HG03025 (cell line): ENCODE results near the gene BCL2L12.

Experiments used
- ATAC-seq: cut with Tn5 transposase; IDR thresholded peaks from one replicate; pipeline ENCODE4 v1.9.1; 2021; ENCODE audit warnings: mild to moderate bottlenecking, moderate library complexity; ENCODE audit not compliant: unreplicated experiment, low FRiP score

The BCL2L12 gene

DNA sequence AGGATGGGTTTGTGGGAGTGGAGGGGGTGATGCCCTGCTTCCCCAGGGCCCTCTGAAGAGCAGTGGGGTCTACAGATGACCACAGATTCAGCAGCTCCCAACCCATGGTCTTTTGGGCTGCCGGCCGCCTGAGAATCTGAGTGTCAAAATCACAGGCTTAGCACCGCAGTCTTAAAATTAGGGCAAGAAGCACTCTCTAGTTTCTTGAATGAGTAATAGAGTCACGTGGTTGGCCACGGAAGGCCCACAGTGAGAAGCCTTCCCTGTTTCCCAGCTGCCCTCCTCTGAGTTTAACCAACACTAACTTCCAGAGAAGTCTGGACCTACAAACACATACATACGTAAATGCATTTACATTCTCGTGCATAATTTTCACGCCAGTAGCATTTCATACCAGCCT lies 16.5 kb downstream of the BCL2L12 start:
- no peak for ATAC-seq

DNA sequence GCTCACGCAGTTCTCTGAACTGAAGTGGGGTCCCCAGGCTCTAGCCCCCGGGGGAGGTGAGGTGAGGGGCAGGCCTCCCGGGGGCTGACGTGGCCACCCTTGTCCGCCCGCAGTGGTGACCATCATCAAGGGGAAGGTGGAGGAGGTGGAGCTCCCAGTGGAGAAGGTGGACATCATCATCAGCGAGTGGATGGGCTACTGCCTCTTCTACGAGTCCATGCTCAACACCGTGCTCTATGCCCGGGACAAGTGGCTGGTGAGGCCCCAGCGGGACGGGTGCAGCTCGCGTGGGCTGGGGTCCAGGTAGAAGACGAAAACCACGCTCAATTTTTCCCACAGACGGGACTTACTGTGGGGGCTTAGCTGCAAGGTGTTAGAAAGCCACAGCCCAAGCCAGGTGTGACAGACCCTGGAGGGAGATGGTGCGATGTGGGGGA lies 18.1 kb downstream of the BCL2L12 start:
- ATAC-seq: no peak

DNA sequence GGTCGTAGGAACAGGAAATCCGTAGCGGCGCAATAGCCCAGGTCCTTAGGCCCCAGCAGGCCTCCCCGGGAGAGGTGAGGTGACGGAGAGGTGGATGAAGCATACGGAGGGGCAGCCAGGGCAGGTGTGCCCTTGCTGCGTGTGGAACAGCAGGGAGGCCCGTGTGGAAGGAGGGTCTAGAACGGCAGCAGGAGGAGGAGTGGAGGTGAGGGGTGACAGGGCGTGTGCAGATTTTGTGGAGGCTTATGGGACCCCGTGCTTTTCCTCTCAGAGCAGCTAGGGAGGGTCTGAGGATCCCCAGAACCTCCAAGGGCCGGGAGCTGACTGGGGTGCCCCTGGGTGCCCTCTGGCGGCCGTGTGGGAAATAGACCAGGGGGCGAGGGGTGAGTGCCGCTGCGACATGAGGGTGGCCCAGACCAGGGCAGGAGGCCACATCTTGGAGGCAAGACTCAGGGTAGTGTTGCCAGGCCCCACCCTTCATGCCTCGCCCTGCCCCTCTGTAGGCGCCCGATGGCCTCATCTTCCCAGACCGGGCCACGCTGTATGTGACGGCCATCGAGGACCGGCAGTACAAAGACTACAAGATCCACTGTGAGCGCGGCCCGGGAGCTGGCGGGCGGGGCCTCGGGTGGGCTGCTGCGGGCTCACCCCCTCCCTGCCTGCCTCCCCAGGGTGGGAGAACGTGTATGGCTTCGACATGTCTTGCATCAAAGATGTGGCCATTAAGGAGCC lies 18.7 kb downstream of the BCL2L12 start:
- no peak for ATAC-seq

DNA sequence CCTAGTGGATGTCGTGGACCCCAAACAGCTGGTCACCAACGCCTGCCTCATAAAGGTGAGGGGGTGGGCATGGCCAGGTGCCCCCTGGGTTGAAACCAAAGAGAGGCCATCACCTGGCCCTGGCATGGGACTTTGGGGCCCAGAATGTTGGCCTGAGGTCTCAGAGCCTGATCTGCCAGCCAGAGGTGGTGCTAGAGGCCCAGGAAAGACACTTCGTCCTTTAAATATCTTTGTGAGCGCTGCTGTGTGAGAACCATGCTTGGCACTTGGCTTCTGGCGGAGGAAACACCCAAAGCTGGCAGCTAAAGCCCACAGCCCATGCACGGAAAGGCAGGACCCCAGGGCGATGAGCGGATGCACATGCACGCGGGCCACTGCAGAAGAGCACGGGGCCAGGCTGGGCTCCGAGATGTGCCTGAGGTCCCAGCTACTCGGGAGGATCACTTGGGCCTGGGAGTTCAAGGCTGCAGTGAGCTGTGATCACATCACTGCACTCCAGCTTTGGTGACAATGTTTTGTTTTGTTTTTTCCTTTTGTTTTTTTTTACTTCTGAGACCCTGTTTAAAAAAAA lies 19.3 kb downstream of the BCL2L12 start:
- no peak for ATAC-seq

DNA sequence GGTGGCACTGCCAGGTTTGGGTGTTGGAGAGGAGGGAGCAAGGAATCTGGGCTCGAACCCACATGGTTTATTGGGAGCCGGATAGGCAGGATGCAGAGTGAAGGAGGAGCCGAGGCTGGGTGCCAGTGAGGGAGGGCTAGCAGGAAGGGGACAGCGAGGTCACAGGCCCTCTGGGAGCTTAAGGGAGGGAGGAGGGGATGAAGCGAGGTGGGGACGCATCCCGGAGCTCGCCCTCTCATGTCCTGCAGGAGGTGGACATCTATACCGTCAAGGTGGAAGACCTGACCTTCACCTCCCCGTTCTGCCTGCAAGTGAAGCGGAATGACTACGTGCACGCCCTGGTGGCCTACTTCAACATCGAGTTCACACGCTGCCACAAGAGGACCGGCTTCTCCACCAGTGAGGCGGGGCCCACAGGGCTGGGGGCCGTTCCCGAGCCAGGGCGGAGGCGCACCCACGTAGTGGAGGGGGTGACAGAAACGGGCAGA lies 20.2 kb downstream of the BCL2L12 start:
- no peak for ATAC-seq

DNA sequence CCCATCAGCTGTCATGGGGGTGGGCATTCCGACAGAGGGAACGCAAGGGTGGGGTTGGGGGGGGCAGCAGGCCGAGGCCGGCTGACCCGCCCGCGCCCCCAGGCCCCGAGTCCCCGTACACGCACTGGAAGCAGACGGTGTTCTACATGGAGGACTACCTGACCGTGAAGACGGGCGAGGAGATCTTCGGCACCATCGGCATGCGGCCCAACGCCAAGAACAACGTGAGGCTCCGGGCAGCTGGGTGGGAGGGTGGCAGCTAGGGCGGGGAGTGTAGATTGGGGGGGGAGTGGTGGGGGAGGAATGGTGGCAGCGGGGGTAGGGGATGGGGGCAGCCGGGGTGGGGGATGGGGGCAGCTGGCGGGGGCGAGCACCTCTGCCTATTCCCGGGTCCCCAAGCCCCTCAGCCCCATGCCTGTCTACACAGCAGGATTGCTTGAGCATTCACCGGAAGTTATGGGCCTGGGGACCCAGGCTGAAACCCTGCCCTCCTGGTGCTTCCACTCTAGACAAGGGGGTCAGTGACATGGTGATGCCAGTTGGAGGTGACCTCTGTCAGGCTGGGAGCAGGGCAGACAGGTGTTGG lies 20.9 kb downstream of the BCL2L12 start:
- ATAC-seq: no peak

DNA sequence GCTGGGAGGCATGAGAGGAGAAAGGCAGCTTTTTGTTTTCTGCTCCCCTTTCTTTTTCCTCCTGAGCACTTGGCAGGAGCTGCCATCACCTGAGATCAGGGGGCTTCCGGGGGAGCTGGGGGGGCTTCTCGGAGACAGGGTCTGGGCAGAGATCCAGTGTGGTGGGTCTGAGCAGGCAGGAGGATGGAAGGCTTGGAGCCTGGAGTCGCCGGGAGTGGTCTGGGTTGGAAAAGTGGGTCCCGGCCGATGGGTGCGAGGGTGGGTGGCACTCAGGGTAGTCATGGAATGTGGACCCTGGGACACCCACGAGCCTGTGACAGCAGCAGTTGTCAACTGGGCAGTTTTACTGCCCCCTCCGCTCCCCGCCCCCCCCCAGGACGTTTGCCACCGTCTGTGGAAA lies 21.4 kb downstream of the BCL2L12 start:
- ATAC-seq: no peak

DNA sequence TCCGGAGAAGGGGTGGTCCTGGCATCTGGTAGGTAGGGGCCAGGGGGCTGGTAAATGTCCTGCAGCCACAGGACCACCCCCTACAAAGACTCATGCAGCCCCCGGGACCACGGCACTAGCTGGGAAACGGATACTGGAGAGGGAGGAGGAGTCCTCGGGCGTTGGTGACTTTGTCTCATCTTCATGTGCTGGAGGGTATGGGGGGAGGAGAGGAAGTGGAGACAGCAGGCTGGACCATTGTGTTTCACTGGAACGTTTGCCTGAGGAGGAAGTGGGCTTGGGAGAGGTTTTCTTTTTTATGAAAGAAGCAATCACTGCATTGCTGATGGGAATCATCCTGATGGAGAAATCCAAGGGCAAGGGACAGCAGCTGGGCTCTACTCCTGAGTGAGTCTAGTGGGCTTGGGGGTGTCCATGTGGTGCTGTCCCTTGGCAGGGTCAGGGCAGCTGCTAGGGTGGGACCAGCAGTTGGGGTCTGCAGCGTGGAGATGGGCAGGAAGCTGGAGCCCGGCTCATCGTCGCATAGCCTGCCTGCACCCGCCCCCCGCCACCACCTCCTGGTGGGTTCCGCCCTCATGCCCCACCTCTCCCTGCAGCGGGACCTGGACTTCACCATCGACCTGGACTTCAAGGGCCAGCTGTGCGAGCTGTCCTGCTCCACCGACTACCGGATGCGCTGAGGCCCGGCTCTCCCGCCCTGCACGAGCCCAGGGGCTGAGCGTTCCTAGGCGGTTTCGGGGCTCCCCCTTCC lies 22.0 kb downstream of the BCL2L12 start:
- no peak for ATAC-seq

DNA sequence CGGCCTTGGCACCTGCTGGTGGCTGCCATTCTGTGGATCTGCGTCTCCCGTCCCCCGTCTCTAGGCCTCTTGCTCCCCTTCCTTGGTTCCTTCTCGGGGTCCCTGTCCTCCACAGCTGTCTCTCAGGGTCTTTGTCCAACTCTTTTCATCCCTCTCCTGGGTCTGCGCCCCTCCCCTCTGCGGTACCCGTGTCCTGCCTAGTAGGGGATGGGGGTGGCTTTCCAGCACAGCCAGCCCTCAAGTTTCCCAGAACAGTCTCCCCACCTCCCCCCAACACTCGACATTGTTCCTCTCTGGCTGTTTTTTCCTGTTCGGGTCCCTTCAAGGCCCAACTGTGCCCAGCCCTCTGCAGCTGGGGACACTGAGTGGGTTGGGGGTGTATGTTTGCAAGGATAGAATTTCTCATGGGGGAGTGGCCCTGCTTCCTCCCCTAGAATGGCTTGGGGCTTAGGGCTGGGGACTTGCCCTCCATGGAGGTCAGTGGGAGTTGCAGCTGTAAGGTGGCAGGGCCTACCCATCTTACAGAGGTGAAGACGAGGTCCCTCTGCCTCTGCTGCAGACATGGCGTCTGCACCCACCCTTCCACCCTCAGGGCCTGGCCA lies 22.9 kb downstream of the BCL2L12 start:
- no peak for ATAC-seq

DNA sequence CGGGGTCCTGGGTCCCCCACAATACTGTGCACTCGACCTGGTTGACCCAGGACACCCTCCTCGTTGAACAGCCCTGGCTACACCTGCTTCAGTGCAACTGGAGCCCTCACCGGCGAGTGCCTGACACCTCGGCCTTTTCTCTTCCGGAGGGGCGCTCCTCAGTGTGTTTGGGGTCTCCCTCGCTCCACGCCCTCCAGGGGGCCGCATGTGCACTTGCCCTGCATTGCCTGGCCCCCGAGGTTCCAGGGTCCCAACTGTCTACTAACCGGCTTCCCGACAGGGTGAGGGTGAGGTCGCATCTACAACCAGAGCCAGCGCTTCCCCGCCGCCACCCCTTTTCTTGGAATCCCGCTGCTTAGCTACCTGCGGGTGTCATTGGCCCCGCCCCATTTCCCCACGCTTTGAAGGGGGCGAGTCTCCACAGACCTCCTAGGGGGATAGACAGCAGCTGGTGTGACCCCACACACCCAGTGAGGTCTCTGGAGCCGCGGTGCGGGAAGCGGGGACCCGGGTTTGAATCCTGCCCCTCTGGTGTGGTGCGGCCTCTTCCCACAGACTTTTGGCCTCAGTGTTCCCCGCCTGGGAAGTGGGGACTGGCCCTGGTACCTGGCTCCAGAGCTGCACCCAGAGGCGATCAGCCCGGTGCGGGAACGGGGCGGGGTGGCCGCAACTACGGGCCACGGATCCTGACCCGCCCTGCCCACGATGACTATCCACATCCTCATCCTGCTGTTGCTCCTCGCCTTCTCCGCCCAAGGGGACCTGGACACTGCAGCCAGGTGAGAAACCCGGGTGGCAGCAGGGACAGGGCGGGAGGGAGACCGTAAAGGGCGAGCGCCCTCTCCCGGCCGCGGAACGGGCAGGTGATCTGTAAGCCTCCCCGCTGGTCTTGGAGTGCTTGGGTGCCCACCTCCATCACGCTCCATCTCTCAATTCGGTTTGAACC lies 23.7 kb downstream of the BCL2L12 start, which contains the start of gene ADM5:
Gene ADM5 (plus strand): TSS at position 462 of the 946 bp plus-strand sequence. CDS start 244 bp downstream, at position 706.
- no peak for ATAC-seq

DNA sequence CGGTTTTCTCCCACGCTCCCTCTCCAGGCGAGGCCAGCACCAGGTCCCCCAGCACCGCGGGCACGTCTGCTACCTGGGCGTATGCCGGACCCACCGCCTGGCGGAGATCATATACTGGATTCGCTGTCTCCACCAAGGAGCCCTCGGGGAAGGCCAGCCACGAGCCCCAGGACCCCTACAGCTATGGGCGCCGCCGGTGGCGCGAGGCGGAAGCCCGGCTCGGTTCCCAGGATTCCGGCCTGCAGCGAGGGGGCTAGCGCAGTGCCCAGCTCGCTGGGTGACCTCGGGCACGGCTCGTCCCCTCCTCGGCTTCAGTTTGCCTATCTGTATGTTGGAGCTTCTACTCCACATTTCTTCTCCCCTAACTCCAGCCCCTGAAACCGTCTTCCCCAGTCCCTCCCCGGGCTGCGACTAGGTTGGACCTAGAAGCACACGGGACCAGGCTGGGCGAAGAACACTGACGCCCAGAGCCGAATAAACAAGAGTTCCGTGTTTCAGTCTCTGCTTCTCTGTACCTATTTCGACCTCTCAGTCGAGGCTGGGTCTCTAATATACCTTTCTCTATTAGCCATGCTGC lies 24.4 kb downstream of the BCL2L12 start:
- no peak for ATAC-seq

DNA sequence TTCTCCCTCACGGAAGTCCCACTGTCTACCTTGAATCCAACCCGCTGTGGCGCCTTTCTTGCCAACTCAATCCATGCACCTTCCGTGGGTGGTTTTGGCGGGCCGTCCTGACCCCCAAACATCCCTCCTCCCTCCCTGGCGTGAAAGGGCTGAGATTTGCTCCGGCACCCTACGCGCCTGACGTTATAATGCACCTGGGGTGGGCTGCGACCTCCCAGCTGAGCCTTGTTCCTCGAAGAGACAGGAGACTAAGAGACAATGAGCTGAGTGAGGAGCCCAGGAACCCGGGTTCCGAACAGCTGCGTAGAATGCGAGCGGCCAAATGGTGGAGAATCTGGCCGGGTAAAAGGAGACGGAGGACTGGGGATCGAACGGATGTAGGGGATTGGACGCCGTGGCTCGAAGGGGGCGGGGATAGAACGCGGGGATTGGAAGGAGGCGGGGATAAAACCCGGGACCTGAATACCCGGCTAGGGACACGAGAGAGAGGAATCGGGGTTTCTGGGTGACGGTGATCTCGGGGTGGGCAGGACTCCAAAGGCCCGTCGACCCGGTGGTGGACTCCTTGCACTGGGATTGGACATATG lies 25.0 kb downstream of the BCL2L12 start, which contains the start of gene CPT1C:
Gene CPT1C (plus strand): TSS at position 461 of the 587 bp plus-strand sequence. CDS start 1,137 bp downstream, outside the sequence.
- no peak for ATAC-seq

DNA sequence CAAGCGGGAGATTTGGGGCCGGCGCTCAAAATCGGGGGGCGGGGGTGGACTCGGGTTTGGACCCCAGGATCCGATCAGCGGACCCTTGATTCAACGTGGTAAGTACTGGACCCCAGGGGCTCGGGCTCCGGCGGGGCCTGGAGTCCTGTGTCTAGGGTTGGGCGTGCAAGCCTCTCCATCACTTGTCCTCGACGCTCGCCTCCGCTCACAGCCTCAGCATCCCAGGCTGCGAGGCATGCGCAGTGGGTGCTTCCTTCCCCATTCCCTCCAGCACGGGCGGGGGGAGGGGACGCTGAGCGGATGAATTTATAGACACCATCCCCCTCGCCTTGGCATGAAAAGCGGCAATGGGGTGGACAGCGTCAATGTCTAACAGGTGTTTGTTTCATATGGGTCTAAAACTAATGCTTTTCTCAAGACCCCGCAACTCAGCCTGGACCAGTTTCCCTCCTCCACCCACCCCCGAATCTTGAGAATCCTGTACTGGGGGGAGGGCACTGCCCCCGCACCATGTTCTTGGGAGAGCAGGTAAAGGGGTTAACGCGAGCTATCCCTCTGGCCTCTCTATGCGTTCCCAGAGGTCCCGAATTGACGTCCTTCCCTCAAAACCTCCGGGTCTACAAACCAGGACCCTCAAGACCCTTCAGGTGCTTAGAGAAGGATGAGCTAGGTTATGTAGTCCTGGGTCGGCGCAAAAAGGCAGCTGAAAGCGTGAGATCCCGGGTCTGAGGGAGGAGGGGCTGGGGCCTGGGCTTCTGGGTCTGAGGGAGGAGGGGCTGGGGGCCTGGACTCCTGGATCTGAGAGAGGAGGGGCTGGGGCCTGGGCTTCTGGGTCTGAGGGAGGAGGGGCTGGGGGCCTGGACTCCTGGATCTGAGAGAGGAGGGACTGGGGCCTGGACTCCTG lies 25.8 kb downstream of the BCL2L12 start:
- ATAC-seq: no peak

DNA sequence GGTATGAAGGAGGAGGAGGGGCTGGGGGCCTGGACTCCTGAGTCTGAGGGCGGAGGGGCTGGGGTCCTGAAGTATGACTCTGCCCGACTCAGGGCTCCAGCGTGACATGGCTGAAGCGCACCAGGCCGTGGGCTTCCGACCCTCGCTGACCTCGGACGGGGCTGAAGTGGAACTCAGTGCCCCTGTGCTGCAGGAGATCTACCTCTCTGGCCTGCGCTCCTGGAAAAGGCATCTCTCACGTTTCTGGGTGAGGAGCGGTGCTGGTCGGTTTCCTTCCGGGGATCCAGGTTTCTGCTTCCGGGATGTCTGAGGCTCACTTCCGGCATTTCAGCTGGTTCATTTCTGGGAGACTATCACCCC lies 26.4 kb downstream of the BCL2L12 start:
- ATAC-seq: no peak

DNA sequence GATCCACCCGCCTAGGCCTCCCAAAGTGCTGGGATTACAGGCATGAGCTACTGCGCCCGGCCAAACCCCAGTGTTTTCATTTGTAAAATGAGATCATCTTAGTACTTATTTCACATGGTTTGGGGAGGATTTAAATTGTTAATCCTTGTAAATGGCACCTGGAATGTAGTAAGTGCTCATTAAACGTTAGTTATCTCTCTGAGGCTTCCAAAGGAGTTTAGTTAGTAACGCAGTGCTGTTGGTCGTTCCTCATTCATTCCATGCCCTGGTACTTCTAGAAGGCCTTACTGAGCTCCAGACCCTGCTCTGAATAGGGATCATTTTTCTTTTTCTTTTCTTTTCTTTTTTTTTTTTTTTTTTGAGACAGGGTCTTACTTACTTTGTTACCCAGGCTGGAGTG lies 30.4 kb downstream of the BCL2L12 start:
- no peak for ATAC-seq

DNA sequence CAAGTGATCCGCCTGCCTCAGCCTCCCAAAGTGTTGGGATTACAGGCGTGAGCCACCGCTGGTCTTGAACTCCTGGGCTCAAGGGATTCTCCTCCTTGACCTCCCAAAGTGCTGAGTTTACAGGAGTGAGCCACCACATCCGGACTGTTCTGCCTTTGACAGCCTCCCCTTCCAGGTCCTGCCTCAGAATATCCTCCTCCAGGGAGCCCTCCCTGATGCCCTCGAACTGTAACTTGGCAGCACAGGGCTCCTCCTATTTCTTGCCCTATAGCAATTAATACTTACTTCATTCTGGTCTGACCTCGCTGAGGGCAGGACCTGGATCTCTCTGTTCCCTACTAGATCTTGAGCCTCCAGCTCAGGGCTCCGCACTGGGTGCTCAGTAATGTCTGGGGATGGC lies 31.1 kb downstream of the BCL2L12 start:
- ATAC-seq: no peak

DNA sequence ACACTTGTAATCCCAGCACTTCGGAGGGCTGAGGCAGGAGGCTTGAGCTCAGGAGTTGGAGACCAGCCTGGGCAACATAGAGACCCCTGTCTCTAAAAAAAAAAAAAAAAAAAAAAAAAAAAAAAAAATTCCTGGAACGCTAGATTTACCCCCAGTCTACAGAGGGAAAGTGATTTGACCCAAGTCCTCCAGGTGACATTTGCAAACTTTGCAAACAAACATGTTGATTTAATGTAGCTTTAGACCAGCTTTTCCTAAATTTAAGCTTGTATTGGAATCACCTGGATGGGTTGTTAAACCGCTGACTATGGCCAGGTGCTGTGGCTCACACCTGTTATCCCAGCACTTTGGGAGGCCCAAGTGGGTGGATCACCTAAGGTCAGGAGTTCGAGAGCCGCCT lies 33.6 kb downstream of the BCL2L12 start:
- no peak for ATAC-seq

DNA sequence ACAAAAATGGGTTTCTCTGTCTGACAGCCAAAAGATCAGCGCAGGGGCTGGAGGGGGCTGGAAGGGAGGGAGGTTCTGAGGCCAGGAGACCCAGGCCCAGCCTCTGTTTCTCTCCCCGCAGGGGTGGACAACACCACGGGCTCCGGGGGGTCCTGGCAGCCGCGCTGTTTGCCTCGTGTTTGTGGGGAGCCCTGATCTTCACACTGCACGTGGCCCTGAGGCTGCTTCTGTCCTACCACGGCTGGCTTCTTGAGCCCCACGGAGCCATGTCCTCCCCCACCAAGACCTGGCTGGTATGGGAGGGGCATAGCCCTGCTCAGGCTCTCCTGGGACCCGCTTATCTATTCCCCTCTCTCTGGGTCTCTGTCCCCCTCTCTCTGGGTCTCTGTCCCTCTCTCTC lies 34.8 kb downstream of the BCL2L12 start:
- no peak for ATAC-seq
